Measurements from ENCODE around the gene PHKB.
"Not testable (repeated sequence)": the region's sequence is repeated elsewhere in the genome, so short reads cannot be mapped to it uniquely, and the experiment has no call there.

The PHKB gene

GRCh38 chr16:47469227-47469626, 8.1 kb downstream of the PHKB start:
- no peak for DNase-seq (ENCODE audit: low read depth)

GRCh38 chr16:47470211-47470610, 9.1 kb downstream of the PHKB start:
- DNase-seq (ENCODE audit: low read depth), result no peak

DNA sequence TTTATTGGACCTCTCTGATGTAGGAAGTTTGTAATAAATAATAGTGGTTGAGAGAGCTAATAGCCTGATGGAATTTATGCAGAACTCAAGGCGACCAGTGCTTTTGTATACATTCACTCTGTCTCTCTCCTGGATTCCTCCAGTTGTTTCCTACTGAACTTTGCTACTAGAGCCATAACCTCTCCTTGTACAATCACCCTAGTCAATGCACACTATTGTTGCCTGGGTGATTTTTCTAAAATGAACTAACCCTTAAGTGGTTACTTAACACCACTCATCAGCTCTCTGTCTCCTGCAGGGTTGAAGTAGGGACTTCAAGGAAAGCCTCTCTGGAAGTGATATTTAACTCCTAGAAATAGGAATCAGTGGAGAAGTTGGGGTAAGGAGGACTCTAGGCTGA, 9.7 kb downstream of the PHKB start:
- DNase-seq (ENCODE audit: low read depth), result no peak

DNA sequence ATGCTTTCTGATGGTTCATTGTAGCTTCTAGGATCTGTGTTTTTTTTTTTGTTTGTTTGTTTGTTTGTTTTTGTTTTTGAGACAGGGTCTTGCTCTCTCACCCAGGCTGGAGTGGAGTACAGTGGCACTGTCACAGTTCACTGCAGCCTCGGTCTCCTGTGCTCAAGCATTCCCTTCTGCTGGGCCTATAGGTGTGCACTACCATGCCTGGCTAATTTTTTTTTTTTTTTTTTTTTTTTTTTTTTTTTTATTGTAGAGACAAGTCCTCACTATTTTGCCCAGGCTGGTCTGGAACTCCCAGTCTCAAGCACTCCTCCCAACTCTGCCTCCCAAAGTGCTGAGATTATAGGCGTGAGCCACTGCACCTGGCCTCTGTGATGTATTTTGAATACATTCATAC, 11.9 kb downstream of the PHKB start:
- DNase-seq (ENCODE audit: low read depth), result not testable (repeated sequence)

- no peak for DNase-seq (ENCODE audit: low read depth)
These were observed 12.7 kb downstream of the PHKB start for GRCh38 chr16:47473792-47474191.

DNA sequence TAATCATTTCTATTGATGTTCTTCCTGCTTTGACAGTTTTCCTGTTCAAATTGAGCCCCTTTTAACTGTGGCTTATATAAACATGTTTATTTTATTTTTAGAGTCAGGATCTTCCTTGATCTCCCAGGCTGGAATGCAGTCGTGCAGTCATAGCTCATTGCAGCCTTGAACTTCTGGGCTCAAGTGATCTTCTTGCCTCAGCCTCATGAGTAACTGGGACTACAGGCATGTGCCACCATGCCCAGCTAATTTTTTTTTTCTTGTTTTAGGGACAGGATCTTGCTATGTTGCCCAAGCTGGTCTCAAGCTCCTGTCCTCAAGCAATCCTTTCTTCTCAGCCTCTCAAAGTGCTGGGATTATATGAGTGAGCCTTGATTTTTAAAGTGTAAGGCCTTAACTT, 14.7 kb downstream of the PHKB start:
- no peak for DNase-seq (ENCODE audit: low read depth)

DNA sequence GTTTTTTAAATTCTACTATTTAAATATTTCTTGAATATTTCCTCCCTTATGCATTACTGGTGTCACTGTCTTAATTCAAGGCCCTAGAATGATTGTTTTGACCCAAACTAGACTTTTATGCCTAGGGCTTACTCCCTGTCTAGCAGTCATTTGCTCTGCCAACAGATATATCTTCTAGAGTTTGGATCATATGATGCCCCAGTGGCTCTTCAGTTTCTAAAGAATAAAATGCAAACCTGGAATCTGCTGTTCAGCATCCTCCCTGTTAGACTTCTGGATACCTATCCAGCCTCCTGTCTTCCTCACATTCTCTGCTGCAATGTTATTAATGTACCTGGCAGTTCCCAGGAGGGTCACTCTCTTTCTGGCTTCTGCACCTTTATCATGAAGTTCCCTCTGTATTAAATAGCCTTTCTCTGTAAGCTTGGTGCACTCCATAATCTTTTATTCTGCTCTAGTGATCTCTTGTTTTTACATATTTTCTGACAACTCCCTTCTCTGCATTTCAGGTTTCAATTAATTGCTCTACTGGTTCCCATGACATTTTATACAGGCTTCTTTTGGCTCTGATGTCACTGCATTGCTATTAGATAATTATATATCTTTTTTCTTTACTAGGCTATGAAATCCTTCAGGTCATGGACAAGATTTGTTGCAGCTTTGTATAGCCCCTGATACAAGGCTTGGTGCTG, 15.7 kb downstream of the PHKB start:
- DNase-seq (ENCODE audit: low read depth), result no peak

- DNase-seq (ENCODE audit: low read depth), result no peak
These were observed 16.5 kb downstream of the PHKB start for GRCh38 chr16:47477679-47478078.

DNA sequence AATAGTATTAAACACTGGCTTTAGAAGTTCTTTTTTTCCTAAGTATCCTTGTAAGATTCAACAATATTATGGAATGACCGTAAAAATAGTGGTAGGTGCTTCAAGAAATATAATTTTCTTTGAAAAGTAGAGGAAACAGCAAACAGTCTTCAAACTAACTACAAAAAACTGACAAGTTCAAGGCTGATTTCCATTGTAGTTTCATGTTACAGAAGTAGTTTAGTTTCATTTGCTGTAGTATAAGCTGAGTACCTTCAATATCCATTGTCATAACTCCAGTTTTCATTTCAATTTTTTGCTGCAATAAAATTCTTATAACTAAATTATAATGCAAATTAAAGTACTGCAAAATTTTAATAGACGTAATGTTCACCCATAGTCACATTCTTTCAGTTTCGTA, 19.3 kb downstream of the PHKB start:
- DNase-seq (ENCODE audit: low read depth), result no peak

GRCh38 chr16:47481698-47482374, 20.7 kb downstream of the PHKB start:
- no peak for DNase-seq (ENCODE audit: low read depth)

DNA sequence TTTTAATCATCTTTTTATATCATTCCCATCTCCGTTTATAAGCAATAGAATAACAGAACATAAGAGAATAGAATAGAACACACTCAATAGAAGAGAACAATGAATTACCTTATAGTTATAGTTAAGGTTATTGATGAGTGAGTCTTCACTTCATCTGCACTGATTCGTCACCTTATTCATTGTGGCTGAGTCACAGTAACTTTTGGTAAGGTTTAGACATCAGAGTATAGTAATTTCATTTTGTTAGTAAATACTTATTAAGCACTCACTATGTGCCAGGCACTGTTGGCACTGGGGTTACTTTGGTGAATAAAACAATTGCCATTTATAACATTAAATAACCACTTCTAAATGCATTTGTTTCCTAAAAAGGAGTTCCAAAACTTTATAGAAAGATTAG, 22.5 kb downstream of the PHKB start:
- no peak for DNase-seq (ENCODE audit: low read depth)

DNA sequence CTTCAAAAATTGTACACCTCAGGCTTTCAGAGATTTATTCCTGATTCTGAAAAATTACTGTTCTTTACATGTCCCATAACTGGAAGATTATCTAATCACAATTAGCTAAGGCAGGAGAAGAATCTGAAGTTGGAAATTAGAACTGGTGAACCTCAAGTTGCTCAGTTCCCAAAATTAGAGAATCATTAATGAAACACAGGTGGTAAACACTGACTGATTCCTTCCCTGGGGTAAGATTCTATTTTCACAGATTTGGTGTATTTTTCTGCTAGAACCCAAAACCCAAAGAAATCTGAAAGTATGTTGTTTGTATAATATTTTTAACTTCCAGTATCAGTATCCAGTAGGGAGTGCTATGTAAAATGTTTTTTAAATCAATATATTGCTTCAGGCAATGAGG, 25.7 kb downstream of the PHKB start:
- no peak for DNase-seq (ENCODE audit: low read depth)

DNA sequence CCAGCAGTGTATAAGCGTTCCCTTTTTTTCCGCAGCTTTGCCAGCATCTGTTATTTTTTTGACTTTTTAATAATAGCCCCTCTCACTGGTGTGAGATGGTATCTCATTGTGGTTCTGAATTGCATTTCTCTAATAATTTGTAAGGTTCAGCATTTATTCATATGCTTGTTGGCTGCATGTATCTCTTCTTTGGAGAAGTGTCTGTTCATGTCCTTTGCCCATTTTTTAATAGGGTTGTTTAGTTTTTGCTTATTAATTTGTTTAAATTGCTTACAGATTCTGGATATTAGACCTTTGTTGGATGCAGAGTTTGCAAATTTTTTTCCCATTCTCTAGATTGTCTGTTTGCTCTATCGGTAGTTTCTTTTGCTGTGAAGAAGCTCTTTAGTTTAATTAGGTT, 26.9 kb downstream of the PHKB start:
- DNase-seq (ENCODE audit: low read depth), result no peak

DNA sequence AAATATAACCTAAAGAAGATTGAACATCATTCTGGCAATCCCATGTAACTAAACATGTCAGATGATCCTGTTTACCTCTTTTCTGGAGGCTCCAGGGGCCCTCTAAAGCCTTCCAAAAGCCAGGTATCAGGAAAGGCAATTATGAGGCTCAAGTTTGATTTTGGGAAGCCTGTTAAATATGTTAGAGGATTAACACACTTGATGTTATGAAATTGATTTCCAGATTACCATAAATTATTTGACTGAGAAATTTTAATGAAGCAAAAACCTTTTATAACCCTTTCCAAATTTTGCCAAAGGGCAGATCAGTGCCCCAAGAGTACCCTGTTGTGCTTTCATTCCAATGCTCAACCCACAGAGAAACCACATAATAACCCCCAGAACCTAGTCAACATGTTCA, 29.3 kb downstream of the PHKB start:
- no peak for DNase-seq (ENCODE audit: low read depth)

DNA sequence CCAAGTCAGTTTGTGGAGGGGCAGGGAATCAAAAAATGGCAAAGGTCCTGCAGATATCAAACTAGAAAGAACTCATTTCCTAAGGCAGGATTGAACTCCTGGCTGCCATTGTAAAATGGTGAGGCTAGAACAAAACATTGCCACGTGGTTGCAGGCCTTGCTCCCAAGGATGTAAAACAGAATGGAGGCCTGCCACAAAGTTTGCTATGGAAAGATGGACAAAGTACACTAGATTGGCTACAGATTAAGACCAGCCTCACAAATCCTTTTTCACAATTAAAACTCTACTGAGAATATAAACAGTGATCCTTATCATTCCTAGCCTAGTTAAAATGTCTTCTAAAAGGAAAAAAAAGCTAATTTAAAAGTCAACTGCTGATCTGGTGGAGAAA, 30.9 kb downstream of the PHKB start:
- DNase-seq (ENCODE audit: low read depth), result no peak

DNA sequence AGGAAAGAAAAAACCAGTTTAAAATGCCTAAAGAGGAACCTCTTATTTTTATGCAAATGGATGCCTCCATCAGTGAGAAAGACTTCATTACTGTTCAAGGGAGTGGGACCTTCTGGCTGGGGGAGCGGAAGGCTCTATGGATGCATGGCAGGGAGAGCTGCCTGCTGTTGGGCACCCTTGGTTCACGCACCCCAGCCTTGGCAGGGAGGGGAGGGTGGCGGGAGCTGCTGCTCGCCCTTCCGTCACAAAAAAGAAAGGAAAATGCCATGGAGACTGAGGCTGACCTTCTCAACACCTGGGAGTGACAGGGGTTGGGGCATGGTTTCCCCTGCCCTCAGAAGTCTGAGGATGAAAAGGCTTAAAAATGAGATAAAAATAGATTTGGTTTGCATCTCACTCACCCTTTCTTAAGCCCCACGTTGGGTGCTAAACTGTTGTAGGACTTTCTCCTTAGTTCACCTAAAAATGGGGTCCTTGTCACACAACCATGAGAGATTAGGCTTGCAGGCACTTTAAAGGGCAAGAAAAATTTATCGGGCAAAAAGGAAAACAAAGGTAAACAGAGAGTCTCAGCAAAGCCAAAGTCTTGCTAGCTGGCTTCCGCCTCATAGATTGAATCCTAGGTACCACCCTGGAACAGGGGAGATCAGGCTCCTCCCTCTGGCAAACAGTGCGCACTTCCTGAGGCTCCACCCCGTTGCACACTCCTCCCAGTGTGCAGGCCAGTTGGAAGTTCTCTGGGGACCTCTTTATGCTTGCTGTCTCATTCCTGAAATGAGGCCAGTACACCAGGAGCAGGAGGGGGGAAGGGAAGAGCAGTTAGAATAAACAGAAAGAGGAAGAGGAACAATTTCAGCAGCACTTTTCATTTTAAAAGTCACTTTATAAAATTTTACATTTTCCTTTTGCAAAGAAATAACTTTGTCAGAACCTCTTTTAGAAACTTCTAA, 31.6 kb downstream of the PHKB start:
- peak; percentile 20 for DNase-seq (ENCODE audit: low read depth)

GRCh38 chr16:47493381-47494337, 32.5 kb downstream of the PHKB start:
- DNase-seq (ENCODE audit: low read depth), result no peak

DNA sequence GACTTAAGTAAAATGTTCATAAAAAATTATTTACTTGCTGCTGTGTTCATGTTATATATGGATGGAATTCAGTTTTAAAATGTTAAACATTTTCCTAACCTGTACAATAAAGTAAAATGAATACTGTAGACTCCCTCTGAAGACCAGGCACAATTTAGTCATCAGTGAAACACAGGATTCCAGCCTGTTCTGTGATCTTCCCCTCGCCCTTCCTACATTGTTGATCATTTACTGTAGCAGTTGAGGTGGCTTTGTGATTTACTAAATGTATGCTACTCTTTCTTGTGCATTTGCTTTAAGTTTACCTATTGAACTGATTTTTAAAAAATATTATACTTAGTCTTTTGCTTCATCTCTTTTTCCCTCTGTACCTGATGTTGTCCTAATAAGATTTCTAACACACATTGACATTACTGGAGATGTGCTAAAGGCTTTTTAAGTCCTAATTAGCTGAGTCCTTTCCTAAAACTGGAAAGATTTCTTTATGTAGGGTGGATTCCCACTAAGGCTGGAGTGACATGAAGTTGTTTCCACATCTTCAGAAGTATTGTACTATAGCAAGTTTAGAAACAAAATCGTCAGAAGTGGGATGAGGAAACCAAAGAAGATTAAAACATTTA, 38.1 kb downstream of the PHKB start:
- no peak for DNase-seq (ENCODE audit: low read depth)

DNA sequence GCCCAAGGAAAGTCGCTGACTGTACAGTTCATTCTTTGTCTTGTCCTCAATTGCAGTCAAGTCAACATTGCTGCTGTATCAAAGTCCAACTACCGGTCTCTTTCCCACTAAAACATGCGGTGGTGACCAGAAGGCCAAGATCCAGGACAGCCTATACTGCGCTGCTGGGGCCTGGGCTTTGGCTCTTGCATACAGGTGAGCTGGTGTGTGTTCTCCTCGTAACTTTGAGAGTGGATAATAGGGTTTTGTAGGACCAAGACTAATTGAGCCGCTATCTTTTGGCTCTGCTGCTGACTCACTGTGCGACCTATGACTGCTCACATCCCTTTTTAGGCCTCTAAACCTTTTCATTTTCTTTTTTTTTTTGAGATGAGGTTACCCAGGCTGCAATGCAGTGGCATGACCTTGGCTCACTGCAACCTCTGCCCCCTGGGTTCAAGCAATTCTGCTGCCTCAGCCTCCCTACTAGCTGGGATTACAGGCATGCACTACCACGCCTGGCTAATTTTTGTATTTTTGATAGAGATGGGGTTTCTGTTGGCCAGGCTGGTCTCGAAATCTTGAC, 38.7 kb downstream of the PHKB start:
- no peak for DNase-seq (ENCODE audit: low read depth)

GRCh38 chr16:47503936-47504335, 42.8 kb downstream of the PHKB start:
- DNase-seq (ENCODE audit: low read depth), result no peak

GRCh38 chr16:47504599-47504998, 43.5 kb downstream of the PHKB start:
- DNase-seq (ENCODE audit: low read depth), result no peak
